Immature natural killer cell (primary cell): Measurements from ENCODE around the gene ITGA8. TPM values are rescaled to one million over a fixed set of nuclear protein-coding genes. Genes with fewer than 3 reads are reported as not detected.

Source experiments
- DNase-seq, 3 donors: peaks; one replicate each; pipeline ENCODE4 v3.0.0; 2022; ENCODE audit warnings: mixed read lengths in 1 of 3
- H3K27ac Mint-ChIP-seq, 6 donors: one replicate each; pipeline ENCODE4 v1.8.0; 2020; ENCODE audit warnings: mixed read lengths in 6 of 6, mild to moderate bottlenecking in 5 of 6, inconsistent platforms in 4 of 6, moderate library complexity in 3 of 6
- H3K27me3 Mint-ChIP-seq, 3 donors: one replicate each; pipeline ENCODE4 v1.8.0; 2020 to 2021; ENCODE audit warnings: low read depth in 3 of 3, mild to moderate bottlenecking in 3 of 3, mixed read lengths in 3 of 3, moderate library complexity in 3 of 3, inconsistent platforms in 1 of 3
- H3K36me3 Mint-ChIP-seq, 3 donors: one replicate each; pipeline ENCODE4 v1.8.0; 2020; ENCODE audit warnings: mixed read lengths in 3 of 3, inconsistent platforms in 2 of 3, mild to moderate bottlenecking in 2 of 3
- H3K4me1 Mint-ChIP-seq, 2 donors: one replicate each; pipeline ENCODE4 v1.8.0; 2020; ENCODE audit warnings: inconsistent platforms in 2 of 2, mild to moderate bottlenecking in 2 of 2, mixed read lengths in 2 of 2, moderate library complexity in 1 of 2
- H3K4me3 Mint-ChIP-seq, 5 donors: one replicate each; pipeline ENCODE4 v1.8.0; 2020; ENCODE audit warnings: mild to moderate bottlenecking in 5 of 5, mixed read lengths in 5 of 5, inconsistent platforms in 3 of 5, moderate library complexity in 3 of 5
- H3K9me3 Mint-ChIP-seq, 6 donors: one replicate each; pipeline ENCODE4 v1.8.0; 2020; ENCODE audit warnings: mild to moderate bottlenecking in 6 of 6, mixed read lengths in 6 of 6, inconsistent platforms in 4 of 6, moderate library complexity in 3 of 6
- polyA plus RNA-seq, 3 donors: library from polyadenylated mRNA; unstranded; fragments of 300-500 nt; fragmentation: Illumina TruSeq; gene quantifications; one replicate each; pipeline ENCODE4 v1.2.3, GENCODE V29; 2021

The ITGA8 gene
- polyA plus RNA-seq, 3 donors from 2014 or later, result not detected

GRCh38 chr10:15494850-15495506 lies 224.7 kb downstream of the ITGA8 start:
- H3K27ac Mint-ChIP-seq, result no peak overlapping the region

GRCh38 chr10:15491856-15492642 lies 227.7 kb downstream of the ITGA8 start:
- H3K9me3 Mint-ChIP-seq, result no peaks in the 10 kb centered on the region
- no peak for DNase-seq
- H3K4me1 Mint-ChIP-seq, result no peaks in the 10 kb centered on the region
- H3K4me3 Mint-ChIP-seq, result no peak overlapping the region
- H3K27me3 Mint-ChIP-seq, result peaks cover 0 to 5% (median 3%) of the 10 kb centered on the region in 3 donors
- no peak overlapping the region for H3K27ac Mint-ChIP-seq
- H3K36me3 Mint-ChIP-seq, result no peaks in the 10 kb centered on the region

More at GRCh38 chr10:15494850-15495506, 224.7 kb downstream of the ITGA8 start:
- H3K4me1 Mint-ChIP-seq, result no peaks in the 10 kb centered on the region
- H3K9me3 Mint-ChIP-seq, result no peaks in the 10 kb centered on the region
- no peaks in the 10 kb centered on the region for H3K36me3 Mint-ChIP-seq
- no peak overlapping the region for H3K4me3 Mint-ChIP-seq
- DNase-seq, result no peak
- H3K27me3 Mint-ChIP-seq, result peaks cover 0 to 4% (median 0%) of the 10 kb centered on the region in 3 donors

- no peak for DNase-seq
- no peaks in the 10 kb centered on the region for H3K9me3 Mint-ChIP-seq
- no peak overlapping the region for H3K4me3 Mint-ChIP-seq
- H3K27me3 Mint-ChIP-seq, result peaks cover 0 to 3% (median 2%) of the 10 kb centered on the region in 3 donors
- H3K4me1 Mint-ChIP-seq, result no peaks in the 10 kb centered on the region
- H3K27ac Mint-ChIP-seq, result no peak overlapping the region
- H3K36me3 Mint-ChIP-seq, result no peaks in the 10 kb centered on the region
These were observed 230.3 kb downstream of the ITGA8 start for GRCh38 chr10:15489431-15489830.

GRCh38 chr10:15487376-15487775 lies 232.3 kb downstream of the ITGA8 start:
- Mint-ChIP-seq H3K4me3 (no peak overlapping the region), H3K27ac (no peak overlapping the region), H3K36me3 (no peaks in the 10 kb centered on the region), H3K9me3 (peaks cover 0 to 5% (median 0%) of the 10 kb centered on the region in 6 donors), H3K4me1 (no peaks in the 10 kb centered on the region), H3K27me3 (peaks cover 0 to 6% (median 3%) of the 10 kb centered on the region in 3 donors)
- DNase-seq, result no peak

GRCh38 chr10:15486404-15486803 lies 233.3 kb downstream of the ITGA8 start:
- peaks cover 0 to 5% (median 0%) of the 10 kb centered on the region in 6 donors for H3K9me3 Mint-ChIP-seq
- H3K27ac Mint-ChIP-seq, result no peak overlapping the region
- no peak overlapping the region for H3K4me3 Mint-ChIP-seq
- no peaks in the 10 kb centered on the region for H3K36me3 Mint-ChIP-seq
- DNase-seq, result no peak
- H3K4me1 Mint-ChIP-seq, result no peaks in the 10 kb centered on the region
- peaks cover 0 to 6% (median 3%) of the 10 kb centered on the region in 3 donors for H3K27me3 Mint-ChIP-seq

GRCh38 chr10:15485684-15486316 lies 233.9 kb downstream of the ITGA8 start:
- peaks cover 0 to 5% (median 0%) of the 10 kb centered on the region in 6 donors for H3K9me3 Mint-ChIP-seq
- H3K4me1 Mint-ChIP-seq, result no peaks in the 10 kb centered on the region
- peaks cover 0 to 6% (median 3%) of the 10 kb centered on the region in 3 donors for H3K27me3 Mint-ChIP-seq
- no peak overlapping the region for H3K4me3 Mint-ChIP-seq
- H3K36me3 Mint-ChIP-seq, result no peaks in the 10 kb centered on the region
- H3K27ac Mint-ChIP-seq, result no peak overlapping the region
- DNase-seq, result no peak

GRCh38 chr10:15485027-15485426 lies 234.7 kb downstream of the ITGA8 start:
- no peak overlapping the region for H3K27ac Mint-ChIP-seq
- H3K4me1 Mint-ChIP-seq, result no peaks in the 10 kb centered on the region
- no peak overlapping the region for H3K4me3 Mint-ChIP-seq
- H3K9me3 Mint-ChIP-seq, result peaks cover 0 to 5% (median 0%) of the 10 kb centered on the region in 6 donors
- H3K36me3 Mint-ChIP-seq, result no peaks in the 10 kb centered on the region
- no peak for DNase-seq
- H3K27me3 Mint-ChIP-seq, result peaks cover 0 to 8% (median 3%) of the 10 kb centered on the region in 3 donors

- Mint-ChIP-seq H3K4me1 (no peaks in the 10 kb centered on the region), H3K36me3 (no peaks in the 10 kb centered on the region), H3K9me3 (peaks cover 0 to 5% (median 0%) of the 10 kb centered on the region in 6 donors), H3K27me3 (peaks cover 0 to 11% (median 3%) of the 10 kb centered on the region in 3 donors), H3K4me3 (no peak overlapping the region), H3K27ac (no peak overlapping the region)
- no peak for DNase-seq
These were observed 235.6 kb downstream of the ITGA8 start for GRCh38 chr10:15484128-15484527.

GRCh38 chr10:15483215-15484075 lies 236.3 kb downstream of the ITGA8 start:
- peaks cover 0 to 11% (median 1%) of the 10 kb centered on the region in 3 donors for H3K27me3 Mint-ChIP-seq
- no peak overlapping the region for H3K4me3 Mint-ChIP-seq
- no peak for DNase-seq
- H3K4me1 Mint-ChIP-seq, result no peaks in the 10 kb centered on the region
- H3K9me3 Mint-ChIP-seq, result peaks cover 0 to 5% (median 0%) of the 10 kb centered on the region in 6 donors
- no peaks in the 10 kb centered on the region for H3K36me3 Mint-ChIP-seq
- H3K27ac Mint-ChIP-seq, result no peak overlapping the region

- Mint-ChIP-seq H3K36me3 (no peaks in the 10 kb centered on the region), H3K4me3 (no peak overlapping the region), H3K27me3 (peaks cover 0 to 9% (median 1%) of the 10 kb centered on the region in 3 donors), H3K9me3 (peaks cover 0 to 5% (median 0%) of the 10 kb centered on the region in 6 donors), H3K4me1 (no peaks in the 10 kb centered on the region), H3K27ac (no peak overlapping the region)
- no peak for DNase-seq
These were observed 237.6 kb downstream of the ITGA8 start for GRCh38 chr10:15482156-15482555.

GRCh38 chr10:15478950-15479349 lies 240.8 kb downstream of the ITGA8 start:
- H3K27ac Mint-ChIP-seq, result no peak overlapping the region
- no peak overlapping the region for H3K4me3 Mint-ChIP-seq
- no peak for DNase-seq
- peaks cover 0 to 5% (median 0%) of the 10 kb centered on the region in 6 donors for H3K9me3 Mint-ChIP-seq
- no peaks in the 10 kb centered on the region for H3K4me1 Mint-ChIP-seq
- no peaks in the 10 kb centered on the region for H3K36me3 Mint-ChIP-seq
- peaks cover 0 to 9% (median 2%) of the 10 kb centered on the region in 3 donors for H3K27me3 Mint-ChIP-seq

- no peaks in the 10 kb centered on the region for H3K36me3 Mint-ChIP-seq
- DNase-seq, result no peak
- H3K27me3 Mint-ChIP-seq, result peaks cover 0 to 9% (median 2%) of the 10 kb centered on the region in 3 donors
- peaks cover 0 to 5% (median 0%) of the 10 kb centered on the region in 6 donors for H3K9me3 Mint-ChIP-seq
- no peak overlapping the region for H3K27ac Mint-ChIP-seq
- no peaks in the 10 kb centered on the region for H3K4me1 Mint-ChIP-seq
- no peak overlapping the region for H3K4me3 Mint-ChIP-seq
These were observed 241.3 kb downstream of the ITGA8 start for GRCh38 chr10:15478429-15478828.

- peaks cover 0 to 5% (median 0%) of the 10 kb centered on the region in 6 donors for H3K9me3 Mint-ChIP-seq
- no peak for DNase-seq
- no peak overlapping the region for H3K27ac Mint-ChIP-seq
- no peaks in the 10 kb centered on the region for H3K4me1 Mint-ChIP-seq
- peaks cover 0 to 6% (median 2%) of the 10 kb centered on the region in 3 donors for H3K27me3 Mint-ChIP-seq
- no peaks in the 10 kb centered on the region for H3K36me3 Mint-ChIP-seq
- H3K4me3 Mint-ChIP-seq, result no peak overlapping the region
These were observed 243.4 kb downstream of the ITGA8 start for GRCh38 chr10:15476337-15476736.
